Natural killer cell (primary cell): ENCODE measurements around the gene DUSP18. TPM values are rescaled to one million over a fixed set of nuclear protein-coding genes. Genes with fewer than 3 reads are reported as not detected.
"Not testable (repeated sequence)": the region's sequence is repeated elsewhere in the genome, so short reads cannot be mapped to it uniquely, and the experiment has no call there.

ENCODE experiments used
- ATAC-seq, 3 donors: fragments of 150-1000 bp in 2 of 3; fragments of 200-7000 bp in 1 of 3; cut with Tn5 transposase; 1 replicate in 1 of 3; 2 replicates in 2 of 3; pipeline ENCODE4 v1.10.0; 2021; ENCODE audit warnings: mild to moderate bottlenecking in 2 of 3, moderate library complexity in 2 of 3
- DNase-seq, 2 donors: peaks; one replicate each; pipeline versions ENCODE4 v3.0.0 to v3.0.0-alpha.2; 2013 to 2021; ENCODE audit warnings: mixed read lengths in 1 of 2
- H3K27ac ChIP-seq: one replicate; pipeline ENCODE4 v1.5.1; 2013; ENCODE audit warnings: mild to moderate bottlenecking, low read length
- H3K27me3 ChIP-seq: one replicate; pipeline ENCODE4 v1.6.1; 2013; ENCODE audit warnings: low read length; ENCODE audit not compliant: control insufficient read depth, insufficient read depth
- H3K36me3 ChIP-seq: one replicate; pipeline ENCODE4 v1.6.1; 2013; ENCODE audit warnings: low read length; ENCODE audit not compliant: control insufficient read depth, insufficient read depth
- H3K4me1 ChIP-seq: one replicate; pipeline ENCODE4 v1.6.1; 2013; ENCODE audit warnings: low read length; ENCODE audit not compliant: control insufficient read depth, insufficient read depth
- H3K4me3 ChIP-seq: one replicate; pipeline ENCODE4 v1.5.1; 2013; ENCODE audit warnings: low read length
- H3K9me3 ChIP-seq: one replicate; pipeline ENCODE4 v1.6.1; 2013; ENCODE audit warnings: low read length; ENCODE audit not compliant: control insufficient read depth, insufficient read depth
- H3K27ac Mint-ChIP-seq, 2 donors: one replicate each; pipeline ENCODE4 v1.8.0; 2022; ENCODE audit warnings: mild to moderate bottlenecking in 2 of 2, mixed read lengths in 2 of 2, moderate library complexity in 1 of 2
- H3K27me3 Mint-ChIP-seq, 2 donors: one replicate each; pipeline ENCODE4 v1.8.0; 2022; ENCODE audit warnings: low read depth in 2 of 2, mixed read lengths in 2 of 2
- H3K36me3 Mint-ChIP-seq: one replicate; pipeline ENCODE4 v1.8.0; 2022; ENCODE audit warnings: mixed read lengths
- H3K4me1 Mint-ChIP-seq, 2 donors: one replicate each; pipeline ENCODE4 v1.8.0; 2022; ENCODE audit warnings: mixed read lengths in 2 of 2
- H3K4me3 Mint-ChIP-seq: one replicate; pipeline ENCODE4 v1.8.0; 2022; ENCODE audit warnings: mild to moderate bottlenecking, moderate library complexity, mixed read lengths
- H3K9me3 Mint-ChIP-seq, 2 donors: one replicate each; pipeline ENCODE4 v1.8.0; 2022; ENCODE audit warnings: mixed read lengths in 2 of 2
- WGBS: methylation state at CpG from one replicate; pipeline ENCODE4 v1.1.7; 2013; ENCODE audit warnings: missing lambda C conversion rate; ENCODE audit not compliant: insufficient coverage; 5-methylcytosine and 5-hydroxymethylcytosine counted together
- intact Hi-C: fragments of 100-400 bp; cut with micrococcal nuclease; formaldehyde crosslinking; loops from one replicate; pipeline ENCODE4 v1.14.2; 2022
- total RNA-seq, 4 donors: library from RNA; stranded (reverse); fragments of 120-200 nt in 1 of 4; gene quantifications; one replicate each; pipeline versions ENCODE4 v1.2.3 to v1.2.4, GENCODE V29; 2013 to 2022
- TF ChIP-seq, protein P1 (sequence below): fragments of 200-600 bp; IDR thresholded peaks from one replicate; pipeline ENCODE4 v1.8.0; 2022; ENCODE audit warnings: antibody characterized with exemption

The DUSP18 gene
- 10 to 100 TPM; 10.2 to 12.8 (median 10.5) TPM for total RNA-seq
- total RNA-seq (2013), result 11.2 TPM

DNA sequence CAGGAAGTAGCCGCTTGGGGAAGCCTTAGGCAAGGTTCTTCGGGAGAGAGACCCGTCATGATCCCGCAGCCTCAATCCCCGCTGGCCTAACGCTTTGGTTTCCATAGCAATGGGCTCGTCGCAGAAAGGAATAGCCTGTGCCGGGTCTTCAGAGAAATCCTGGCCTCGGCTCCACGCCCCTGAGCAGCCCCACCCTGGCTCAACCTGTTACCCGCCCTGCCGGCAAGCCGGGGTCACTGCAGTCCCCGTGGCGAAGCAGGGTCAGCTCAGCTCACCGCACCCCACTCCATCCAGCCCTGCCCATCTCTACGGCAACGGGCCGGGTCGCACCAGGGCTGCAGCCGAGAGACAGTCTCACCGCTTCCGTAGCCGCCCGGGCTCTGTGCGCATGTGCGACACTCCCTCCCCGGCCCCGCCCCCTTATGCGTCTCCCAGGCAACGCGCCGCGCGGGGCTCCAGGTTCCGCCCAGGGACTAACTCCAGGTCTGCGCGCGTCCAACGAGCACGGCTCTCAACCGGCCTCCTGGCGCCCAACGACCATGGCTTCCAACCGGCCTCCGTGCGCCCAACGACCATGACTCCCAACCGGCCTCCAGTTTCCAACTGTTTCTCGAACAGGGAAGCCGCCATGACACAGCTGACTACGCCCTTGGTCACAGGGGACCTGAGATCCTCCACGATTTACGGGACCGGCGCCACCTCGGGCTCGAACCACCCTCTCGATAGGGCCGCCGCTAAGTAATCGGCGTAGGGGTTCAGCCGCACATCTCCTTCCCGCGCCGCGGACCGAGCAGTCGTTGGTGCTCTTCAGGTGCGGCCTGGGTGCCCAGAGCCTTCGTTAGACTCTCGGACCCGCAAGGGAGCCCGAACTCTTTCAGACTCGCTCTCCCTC lies at the start of gene DUSP18:
TSS of gene DUSP18 (minus strand) at position 382 of the 892 bp plus-strand sequence. CDS start 3,872 bp downstream, outside the sequence.
- H3K36me3 ChIP-seq, result peaks cover 8% of the 10 kb centered on the region
- ATAC-seq, result peak; percentile 94 to 97 (median 95)
- Mint-ChIP-seq H3K9me3 (no peaks in the 10 kb centered on the region), H3K36me3 (peaks cover 5% of the 10 kb centered on the region), H3K27ac (peak within 1 kb of the TSS; percentile 81 to 91), H3K4me3 (peak within 1 kb of the TSS; percentile 95), H3K27me3 (no peaks in the 10 kb centered on the region), H3K4me1 (peaks cover 21 to 32% of the 10 kb centered on the region in 2 donors)
- under 1% methylated on average over 77 of the region's 77 CpGs for WGBS
- H3K27me3 ChIP-seq, result no peaks in the 10 kb centered on the region
- intact Hi-C loops, result loop anchor here (1.0 kb wide), 1 partner anchor 33 kb away; no protein-coding TSS in a partner anchor
- peaks cover 14% of the 10 kb centered on the region for H3K4me1 ChIP-seq
- peak within 1 kb of the TSS; percentile 61 for H3K4me3 ChIP-seq
- H3K9me3 ChIP-seq, result no peaks in the 10 kb centered on the region
- peak within 1 kb of the TSS; percentile 51 for H3K27ac ChIP-seq
- DNase-seq, result peak; percentile 93 to 96
- TF ChIP-seq, protein P1, sequence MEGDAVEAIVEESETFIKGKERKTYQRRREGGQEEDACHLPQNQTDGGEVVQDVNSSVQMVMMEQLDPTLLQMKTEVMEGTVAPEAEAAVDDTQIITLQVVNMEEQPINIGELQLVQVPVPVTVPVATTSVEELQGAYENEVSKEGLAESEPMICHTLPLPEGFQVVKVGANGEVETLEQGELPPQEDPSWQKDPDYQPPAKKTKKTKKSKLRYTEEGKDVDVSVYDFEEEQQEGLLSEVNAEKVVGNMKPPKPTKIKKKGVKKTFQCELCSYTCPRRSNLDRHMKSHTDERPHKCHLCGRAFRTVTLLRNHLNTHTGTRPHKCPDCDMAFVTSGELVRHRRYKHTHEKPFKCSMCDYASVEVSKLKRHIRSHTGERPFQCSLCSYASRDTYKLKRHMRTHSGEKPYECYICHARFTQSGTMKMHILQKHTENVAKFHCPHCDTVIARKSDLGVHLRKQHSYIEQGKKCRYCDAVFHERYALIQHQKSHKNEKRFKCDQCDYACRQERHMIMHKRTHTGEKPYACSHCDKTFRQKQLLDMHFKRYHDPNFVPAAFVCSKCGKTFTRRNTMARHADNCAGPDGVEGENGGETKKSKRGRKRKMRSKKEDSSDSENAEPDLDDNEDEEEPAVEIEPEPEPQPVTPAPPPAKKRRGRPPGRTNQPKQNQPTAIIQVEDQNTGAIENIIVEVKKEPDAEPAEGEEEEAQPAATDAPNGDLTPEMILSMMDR, result peak; percentile 40

DNA sequence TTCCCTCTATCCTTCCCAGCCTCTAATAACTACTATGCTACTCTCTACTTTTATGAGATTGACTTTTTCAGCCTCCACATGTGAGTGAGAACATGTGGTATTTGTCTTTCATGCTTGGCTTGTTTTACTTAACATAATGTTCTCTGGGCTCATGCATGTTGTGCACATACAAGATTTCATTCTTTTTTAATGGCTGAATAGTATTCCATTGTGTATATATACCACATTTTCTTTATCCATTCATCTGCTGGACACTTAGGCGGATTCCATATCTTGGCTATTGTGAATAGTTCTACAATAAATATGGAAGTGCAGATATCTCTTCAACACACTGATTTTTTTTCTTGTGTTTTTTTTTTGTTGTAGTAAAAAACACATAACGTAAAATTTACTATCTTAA lies 46.4 kb upstream of the DUSP18 start:
- DNase-seq (no peak), ATAC-seq (no peak)
- Histone ChIP-seq H3K4me1 (peaks cover 7% of the 10 kb centered on the region), H3K36me3 (no peaks in the 10 kb centered on the region), H3K4me3 (no peak overlapping the region), H3K9me3 (no peaks in the 10 kb centered on the region), H3K27me3 (no peaks in the 10 kb centered on the region), H3K27ac (no peak overlapping the region)
- no peak overlapping the region for H3K4me3 Mint-ChIP-seq
- no peak overlapping the region for H3K27ac Mint-ChIP-seq
- intact Hi-C loops, result no loop called here
- no peaks in the 10 kb centered on the region for H3K27me3 Mint-ChIP-seq
- H3K36me3 Mint-ChIP-seq, result no peaks in the 10 kb centered on the region
- H3K9me3 Mint-ChIP-seq, result no peaks in the 10 kb centered on the region
- TF ChIP-seq, protein P1, result no peak
- no CpG with 5 or more reads among the region's 2 CpGs for WGBS
- H3K4me1 Mint-ChIP-seq, result peaks cover 8 to 10% of the 10 kb centered on the region in 2 donors

DNA sequence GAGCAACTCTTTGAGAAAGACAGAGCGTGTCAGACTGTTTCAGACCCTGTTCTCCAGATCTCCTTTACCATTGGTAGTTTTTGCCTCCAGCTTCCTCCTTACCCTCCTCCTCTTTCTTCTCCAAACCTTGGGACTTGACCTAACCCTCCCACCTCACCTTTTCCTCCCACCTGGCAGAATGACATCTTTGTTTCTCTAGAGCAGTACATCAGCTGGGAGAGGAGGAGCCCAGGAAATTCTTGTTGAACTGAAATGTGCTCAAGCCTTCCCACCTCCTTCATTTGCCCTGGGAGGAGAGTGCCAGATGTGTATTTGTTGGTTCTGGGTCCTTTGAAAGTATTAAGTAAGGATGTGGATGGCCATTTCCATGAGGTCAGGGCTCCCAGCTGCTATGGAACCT lies 44.4 kb upstream of the DUSP18 start:
- DNase-seq (no peak), ATAC-seq (peak in 1 of 3 donors; percentile 24)
- peak overlapping the region in 1 of 2 donors; percentile 23 for H3K27ac Mint-ChIP-seq
- Histone ChIP-seq H3K27ac (no peak overlapping the region), H3K9me3 (no peaks in the 10 kb centered on the region), H3K4me1 (peaks cover 7% of the 10 kb centered on the region), H3K36me3 (no peaks in the 10 kb centered on the region), H3K4me3 (no peak overlapping the region), H3K27me3 (no peaks in the 10 kb centered on the region)
- H3K4me1 Mint-ChIP-seq, result peaks cover 8 to 10% of the 10 kb centered on the region in 2 donors
- WGBS, result 91% methylated on average over 1 of the region's 1 CpG
- intact Hi-C loops, result no loop called here
- H3K9me3 Mint-ChIP-seq, result no peaks in the 10 kb centered on the region
- H3K4me3 Mint-ChIP-seq, result no peak overlapping the region
- no peaks in the 10 kb centered on the region for H3K27me3 Mint-ChIP-seq
- TF ChIP-seq, protein P1, result no peak
- no peaks in the 10 kb centered on the region for H3K36me3 Mint-ChIP-seq

DNA sequence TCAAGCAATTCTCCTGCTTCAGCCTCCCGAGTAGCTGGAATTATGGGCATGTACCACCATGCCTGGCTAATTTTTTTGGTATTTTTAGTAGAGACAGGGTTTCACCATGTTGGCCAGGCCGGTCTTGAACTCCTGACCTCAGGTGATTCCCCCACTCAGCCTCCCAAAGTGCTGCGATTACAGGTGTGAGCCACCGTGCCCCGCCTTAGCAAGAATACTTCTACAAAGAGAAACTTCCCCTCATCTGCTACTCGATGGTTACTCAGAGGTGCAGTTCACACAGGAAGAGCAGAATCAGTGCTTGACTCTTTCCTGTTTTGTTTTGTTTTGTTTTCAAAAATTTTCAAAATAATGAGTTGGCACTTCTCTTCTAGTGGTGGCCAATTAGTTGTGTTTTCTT lies 42.3 kb upstream of the DUSP18 start:
- intact Hi-C loops, result not testable (repeated sequence)
- peak; percentile 81 to 93 (median 90) for ATAC-seq
- H3K4me1 Mint-ChIP-seq, result peaks cover 8 to 16% of the 10 kb centered on the region in 2 donors

More for the DNA sequence above, 42.3 kb upstream of the DUSP18 start:
- peak overlapping the region; percentile 76 for H3K27ac Mint-ChIP-seq
- WGBS, result 46% methylated on average over 6 of the region's 6 CpGs
- H3K27me3 ChIP-seq, H3K9me3 Mint-ChIP-seq, H3K36me3 Mint-ChIP-seq, H3K9me3 ChIP-seq, H3K27me3 Mint-ChIP-seq, H3K27ac ChIP-seq, H3K4me3 ChIP-seq, H3K36me3 ChIP-seq: not testable (repeated sequence)
- H3K4me3 Mint-ChIP-seq, result peak overlapping the region; percentile 17
- peak; percentile 19 to 59 for DNase-seq
- H3K4me1 ChIP-seq, result peaks cover 10% of the 10 kb centered on the region
